ENCODE data around the gene WNK3.

DNA sequence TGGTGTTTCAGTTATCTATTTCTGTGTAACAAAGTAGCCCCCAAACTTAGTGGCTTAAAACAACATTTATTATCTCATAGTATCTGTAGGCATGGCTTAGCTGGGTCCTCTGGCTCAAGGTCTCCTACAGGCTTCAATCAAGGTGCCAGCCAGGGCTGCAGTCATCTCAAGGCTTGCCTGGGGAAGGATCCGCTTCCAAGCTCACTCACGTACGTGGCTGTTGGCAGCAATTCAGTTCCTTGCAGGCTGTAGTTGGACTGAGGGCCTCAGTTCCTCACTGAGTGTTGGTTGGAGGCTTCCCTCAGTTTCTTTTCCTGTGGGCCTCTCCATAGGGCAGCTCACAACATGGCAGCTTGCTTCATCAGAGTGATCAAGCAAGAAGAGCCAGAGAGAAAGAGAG is 184.1 kb downstream of the WNK3 start:
- TF ChIP-seq, protein P1, sequence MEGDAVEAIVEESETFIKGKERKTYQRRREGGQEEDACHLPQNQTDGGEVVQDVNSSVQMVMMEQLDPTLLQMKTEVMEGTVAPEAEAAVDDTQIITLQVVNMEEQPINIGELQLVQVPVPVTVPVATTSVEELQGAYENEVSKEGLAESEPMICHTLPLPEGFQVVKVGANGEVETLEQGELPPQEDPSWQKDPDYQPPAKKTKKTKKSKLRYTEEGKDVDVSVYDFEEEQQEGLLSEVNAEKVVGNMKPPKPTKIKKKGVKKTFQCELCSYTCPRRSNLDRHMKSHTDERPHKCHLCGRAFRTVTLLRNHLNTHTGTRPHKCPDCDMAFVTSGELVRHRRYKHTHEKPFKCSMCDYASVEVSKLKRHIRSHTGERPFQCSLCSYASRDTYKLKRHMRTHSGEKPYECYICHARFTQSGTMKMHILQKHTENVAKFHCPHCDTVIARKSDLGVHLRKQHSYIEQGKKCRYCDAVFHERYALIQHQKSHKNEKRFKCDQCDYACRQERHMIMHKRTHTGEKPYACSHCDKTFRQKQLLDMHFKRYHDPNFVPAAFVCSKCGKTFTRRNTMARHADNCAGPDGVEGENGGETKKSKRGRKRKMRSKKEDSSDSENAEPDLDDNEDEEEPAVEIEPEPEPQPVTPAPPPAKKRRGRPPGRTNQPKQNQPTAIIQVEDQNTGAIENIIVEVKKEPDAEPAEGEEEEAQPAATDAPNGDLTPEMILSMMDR (conservative IDR thresholded peaks at IDR 0.05 in 1 of 2, IDR thresholded peaks at IDR 0.05 in 1 of 2; ENCODE audit: extremely low read depth in 1 of 2, insufficient read depth in 1 of 2, low read depth in 1 of 2, low read length in 2 of 2), result no peak
- TF ChIP-seq EZH2 (IDR thresholded peaks at IDR 0.05; ENCODE audit: borderline replicate concordance, low read length), result no peak

Measured in mammary epithelial cell (primary cell).